SK-N-SH (cell line): ENCODE data around the gene ITGA6. TPM values are rescaled to one million over a fixed set of nuclear protein-coding genes. Genes with fewer than 3 reads are reported as not detected.

Source experiments
- CTCF ChIA-PET: fragments of 300-600, 350-600 bp; formaldehyde crosslinking; extraction: SDS; loops from one replicate; lab custom pipeline; 2021; lab: Yijun Ruan, JAX
- POLR2A ChIA-PET: fragments of 350-600 bp; sonication (Branson Sonifier 250); formaldehyde crosslinking; extraction: SDS; loops from one replicate; lab custom pipeline; 2020; ENCODE audit warnings: antibody characterized with exemption, inconsistent platforms; lab: Yijun Ruan, JAX
- DNase-seq: peaks from one replicate; pipeline ENCODE4 v3.0.0; 2012
- H2AFZ ChIP-seq: fragments of 200-600 bp; sonication (generic); 2 replicates; pipeline ENCODE4 v1.8.1; 2016; ENCODE audit warnings: antibody characterized with exemption, mild to moderate bottlenecking, low read depth
- H3F3A ChIP-seq: fragments of 200-600 bp; sonication (generic); replicated peaks from 2 replicates; pipeline ENCODE3; 2016; ENCODE audit warnings: antibody characterized with exemption, mild to moderate bottlenecking; ENCODE audit not compliant: insufficient read depth
- H3K27ac ChIP-seq, 2 experiments: fragments of 200-500 bp in 1 of 2; fragments of 200-600 bp in 1 of 2; sonication (Bioruptor generic) in 1 of 2; sonication (generic), shearing (Covaris generic) in 1 of 2; 2 replicates each; pipeline versions ENCODE4 v1.5.1 to v1.6.1; 2014 to 2016; ENCODE audit warnings: low read depth in 2 of 2, inconsistent platforms in 1 of 2, low read length in 1 of 2, mild to moderate bottlenecking in 1 of 2, mixed read lengths in 1 of 2
- H3K27me3 ChIP-seq: fragments of 200-600 bp; sonication (generic), shearing (Covaris generic); 2 replicates; pipeline ENCODE4 v1.6.1; 2016; ENCODE audit warnings: mixed run types; ENCODE audit not compliant: insufficient read depth
- H3K36me3 ChIP-seq, 2 experiments: fragments of 200-500 bp in 1 of 2; fragments of 200-600 bp in 1 of 2; sonication (Bioruptor generic) in 1 of 2; sonication (generic) in 1 of 2; replicated peaks in 1 of 2; 2 replicates each; pipeline versions ENCODE3 to v1.5.1; 2014 to 2016; ENCODE audit warnings: low read length in 1 of 2, mild to moderate bottlenecking in 1 of 2; ENCODE audit not compliant: insufficient read depth in 2 of 2, control insufficient read depth in 1 of 2
- H3K4me1 ChIP-seq, 2 experiments: fragments of 200-500 bp in 1 of 2; fragments of 200-600 bp in 1 of 2; sonication (Bioruptor generic) in 1 of 2; sonication (generic), shearing (Covaris generic) in 1 of 2; 2 replicates each; pipeline versions ENCODE4 v1.5.1 to v1.6.1; 2014 to 2016; ENCODE audit warnings: low read depth in 1 of 2, low read length in 1 of 2, mixed run types in 1 of 2; ENCODE audit not compliant: insufficient read depth in 2 of 2, control insufficient read depth in 1 of 2
- H3K4me2 ChIP-seq: fragments of 200-600 bp; sonication (generic), shearing (Covaris generic); 2 replicates; pipeline ENCODE4 v1.6.1; 2017; ENCODE audit warnings: mixed run types
- H3K4me3 ChIP-seq, 2 experiments: fragments of 200-500 bp in 1 of 2; fragments of 200-600 bp in 1 of 2; sonication (Bioruptor generic) in 1 of 2; sonication (generic), shearing (Covaris generic) in 1 of 2; 2 replicates each; pipeline versions ENCODE4 v1.5.1 to v1.8.1; 2014 to 2016; ENCODE audit warnings: low read depth in 2 of 2, inconsistent platforms in 1 of 2, low read length in 1 of 2, mild to moderate bottlenecking in 1 of 2, mixed read lengths in 1 of 2, moderate library complexity in 1 of 2
- H3K79me2 ChIP-seq: fragments of 200-600 bp; sonication (generic); 2 replicates; pipeline ENCODE4 v1.8.1; 2017; ENCODE audit warnings: mild to moderate bottlenecking; ENCODE audit not compliant: insufficient read depth
- H3K9ac ChIP-seq: fragments of 200-600 bp; sonication (generic); 2 replicates; pipeline ENCODE4 v1.6.1; 2017; ENCODE audit warnings: mixed run types
- H3K9me2 ChIP-seq: fragments of 200-600 bp; sonication (generic); 2 replicates; pipeline ENCODE4 v1.6.1; 2017; ENCODE audit warnings: mixed run types
- H3K9me3 ChIP-seq: fragments of 200-600 bp; sonication (generic); 2 replicates; pipeline ENCODE4 v1.6.1; 2017; ENCODE audit warnings: mixed run types, mild to moderate bottlenecking, moderate library complexity
- H4K20me1 ChIP-seq: fragments of 200-600 bp; sonication (generic); 2 replicates; pipeline ENCODE4 v1.6.1; 2017; ENCODE audit warnings: mild to moderate bottlenecking, mixed run types; ENCODE audit not compliant: insufficient read depth
- ELF1 ChIP-seq: IDR thresholded peaks from 2 replicates; pipeline ENCODE4 v1.4.0; 2012
- EP300 ChIP-seq, 2 experiments: IDR thresholded peaks; 2 replicates each; pipeline versions ENCODE4 v1.4.0 to v1.6.1; 2012; ENCODE audit warnings: borderline replicate concordance in 1 of 2, low read depth in 1 of 2, low read length in 1 of 2
- EZH2phosphoT487 ChIP-seq: fragments of 200-600 bp; sonication (generic); IDR thresholded peaks from 2 replicates; pipeline ENCODE4 v1.6.1; 2017; ENCODE audit warnings: low read depth, mixed run types, mild to moderate bottlenecking, antibody characterized with exemption, moderate library complexity, borderline replicate concordance
- FOSL2 ChIP-seq: IDR thresholded peaks from 2 replicates; pipeline ENCODE4 v1.4.0; 2012; ENCODE audit warnings: low read depth, mild to moderate bottlenecking, moderate library complexity, borderline replicate concordance
- FOXJ3 ChIP-seq: sonication (generic); formaldehyde crosslinking; IDR thresholded peaks from 2 replicates; pipeline ENCODE4 v1.5.1; 2020; ENCODE audit warnings: mild to moderate bottlenecking, missing genetic modification reagents
- GABPA ChIP-seq: IDR thresholded peaks from 2 replicates; pipeline ENCODE4 v1.4.0; 2012; ENCODE audit warnings: low read depth, mild to moderate bottlenecking
- GATA2 ChIP-seq: sonication (generic); formaldehyde crosslinking; IDR thresholded peaks from 2 replicates; pipeline ENCODE4 v1.5.0; 2020; ENCODE audit warnings: mild to moderate bottlenecking, missing genetic modification reagents
- IRF3 ChIP-seq: fragments of 150-350 bp; IDR thresholded peaks from 2 replicates; pipeline ENCODE4 v1.6.1; 2016; ENCODE audit warnings: mild to moderate bottlenecking, low read depth, low read length
- JUND ChIP-seq: IDR thresholded peaks from 2 replicates; pipeline ENCODE4 v1.4.0; 2012
- MAX ChIP-seq: IDR thresholded peaks from 2 replicates; pipeline ENCODE4 v1.4.0; 2012; ENCODE audit warnings: low read depth
- MEF2A ChIP-seq: IDR thresholded peaks from 2 replicates; pipeline ENCODE4 v1.4.0; 2012; ENCODE audit warnings: low read depth, borderline replicate concordance
- MXI1 ChIP-seq: IDR thresholded peaks from 2 replicates; pipeline ENCODE4 v1.6.1; 2012; ENCODE audit warnings: mild to moderate bottlenecking, low read depth, low read length, improper control_type of control experiment
- NFIC ChIP-seq: IDR thresholded peaks from 2 replicates; pipeline ENCODE4 v1.4.0; 2012; ENCODE audit warnings: borderline replicate concordance
- NRF1 ChIP-seq: IDR thresholded peaks from 2 replicates; pipeline ENCODE4 v1.6.1; 2012; ENCODE audit warnings: low read depth, mild to moderate bottlenecking, low read length
- POLR2AphosphoS5 ChIP-seq: IDR thresholded peaks from 2 replicates; pipeline ENCODE4 v1.6.1; 2012; ENCODE audit warnings: low read depth, low read length
- RCOR1 ChIP-seq: fragments of 150-350 bp; IDR thresholded peaks from 2 replicates; pipeline ENCODE4 v1.6.1; 2017; ENCODE audit warnings: antibody characterized with exemption, low read length
- REST ChIP-seq: IDR thresholded peaks from 2 replicates; pipeline ENCODE4 v1.6.1; 2012; ENCODE audit warnings: mild to moderate bottlenecking, low read depth, low read length, moderate library complexity
- RFX5 ChIP-seq: IDR thresholded peaks from 2 replicates; pipeline ENCODE4 v1.6.1; 2012; ENCODE audit warnings: mild to moderate bottlenecking, improper control_type of control experiment, low read length
- RXRA ChIP-seq: IDR thresholded peaks from 2 replicates; pipeline ENCODE4 v1.4.0; 2012; ENCODE audit warnings: low read depth, mild to moderate bottlenecking, borderline replicate concordance
- SIN3A ChIP-seq: IDR thresholded peaks from 2 replicates; pipeline ENCODE4 v1.6.1; 2012; ENCODE audit warnings: low read depth, mild to moderate bottlenecking, low read length, moderate library complexity, borderline replicate concordance
- SMC3 ChIP-seq: IDR thresholded peaks from 2 replicates; pipeline ENCODE4 v1.6.1; 2012; ENCODE audit warnings: low read depth, low read length, improper control_type of control experiment
- TAF1 ChIP-seq: IDR thresholded peaks from 2 replicates; pipeline ENCODE4 v1.6.1; 2012; ENCODE audit warnings: low read depth, mild to moderate bottlenecking, low read length, moderate library complexity, borderline replicate concordance
- TEAD4 ChIP-seq: IDR thresholded peaks from 2 replicates; pipeline ENCODE4 v1.4.0; 2012; ENCODE audit warnings: mild to moderate bottlenecking, borderline replicate concordance; ENCODE audit not compliant: insufficient read depth
- USF2 ChIP-seq: fragments of 150-350 bp; IDR thresholded peaks from 2 replicates; pipeline ENCODE4 v1.6.1; 2017; ENCODE audit warnings: antibody characterized with exemption, low read length, low read depth, borderline replicate concordance
- ZBTB33 ChIP-seq: IDR thresholded peaks from 2 replicates; pipeline ENCODE4 v1.4.0; 2012; ENCODE audit warnings: low read depth, borderline replicate concordance
- WGBS: methylation state at CpG from one replicate; pipeline ENCODE4 v1.1.6; 2017; ENCODE audit warnings: low lambda C conversion rate; 5-methylcytosine and 5-hydroxymethylcytosine counted together
- polyA plus RNA-seq, 3 experiments: library from polyadenylated mRNA; depleted of rRNA; stranded (reverse); fragments of >200 nt; gene quantifications; 2 replicates each; pipeline ENCODE4 v1.2.3, GENCODE V29; 2012

Gene ITGA6
- 25.9 and 26.0 TPM in 2 replicates for polyA plus RNA-seq (2012; rRNA removed)
- 32.9 and 33.9 TPM in 2 replicates for polyA plus RNA-seq (2012; cell fraction: cytosol; rRNA removed)
- polyA plus RNA-seq (2012; cell fraction: nucleus; rRNA removed), result 21.2 and 45.3 TPM in 2 replicates

GRCh38 chr2:172427256-172427989 lies at the start of gene ITGA6:
ITGA6 (plus strand) TSS chr2:172427586.
- CTCF ChIA-PET, result interaction anchor here (0.6 to 4.1 kb wide), 9 partner anchors 10 to 324 kb away, joined by 3 to 30 read pairs (median 3); no protein-coding TSS in a partner anchor
- peak within 1 kb of the TSS; percentile 22 to 27; a peak in 1 of 4 replicates for H3K27ac ChIP-seq
- TF ChIP-seq NRF1, result no peak; the same call in 1 of the 2 replicates
- no peak for TF ChIP-seq FOXJ3 (CRISPR knock-in tag)
- no peak for TF ChIP-seq RFX5
- no peak for TF ChIP-seq GATA2
- 0 out of 2 replicates have a peak, but pooled peaks have one; percentile 33 for TF ChIP-seq REST
- no peak for TF ChIP-seq FOSL2
- no peak for TF ChIP-seq JUND
- TF ChIP-seq EZH2phosphoT487, result no peak
- no peak for TF ChIP-seq SIN3A
- TF ChIP-seq EP300 (IDR thresholded peaks at IDR 0.05; ENCODE audit: borderline replicate concordance in 1 of 2, low read depth in 1 of 2, low read length in 1 of 2), result peak in 1 of 2 experiments; percentile 20; a peak in 1 of 4 replicates
- no peak for TF ChIP-seq GABPA
- no peak for TF ChIP-seq MEF2A
- no peak for TF ChIP-seq MAX
- TF ChIP-seq IRF3, result no peak
- no peak for TF ChIP-seq ELF1
- peak; percentile 82; the same call in 1 of the 2 replicates for TF ChIP-seq TAF1
- TF ChIP-seq USF2, result no peak
- no peak; the same call in 1 of the 2 replicates for TF ChIP-seq MXI1
- TF ChIP-seq SMC3, result peak; percentile 3
- TF ChIP-seq NFIC, result no peak
- no peak for TF ChIP-seq ZBTB33
- TF ChIP-seq RXRA, result no peak
- peak; percentile 59; the same call in 1 of the 2 replicates for TF ChIP-seq POLR2AphosphoS5
- TF ChIP-seq TEAD4, result no peak
- TF ChIP-seq RCOR1, result no peak

More at GRCh38 chr2:172427256-172427989, at the start of gene ITGA6:
- Histone ChIP-seq H3K4me1 (peaks cover 7 to 18% of the 10 kb centered on the region in 2 experiments; a peak in 2 of 4 replicates), H3K9me2 (no peaks in the 10 kb centered on the region), H3K79me2 (peaks cover 56% of the 10 kb centered on the region), H4K20me1 (peaks cover 16% of the 10 kb centered on the region), H3K9ac (peak within 1 kb of the TSS; percentile 70), H3K36me3 (no peaks in the 10 kb centered on the region), H3K4me2 (peak within 1 kb of the TSS; percentile 72), H3K4me3 (peak within 1 kb of the TSS; percentile 85 to 88), H3F3A (no peaks in the 10 kb centered on the region), H3K27me3 (no peaks in the 10 kb centered on the region), H2AFZ (peak within 1 kb of the TSS; percentile 86), H3K9me3 (no peaks in the 10 kb centered on the region)
- WGBS, result 1% methylated on average over 20 of the region's 79 CpGs
- peak; percentile 87 for DNase-seq
- POLR2A ChIA-PET, result no interaction called here
